ENCODE results near the gene ELMOD3.
A peak's percentile ranks its signal among the peaks of the same experiment; 100 is the strongest.
"Not testable (repeated sequence)": the region's sequence is repeated elsewhere in the genome, so short reads cannot be mapped to it uniquely, and the experiment has no call there.

The ELMOD3 gene

DNA sequence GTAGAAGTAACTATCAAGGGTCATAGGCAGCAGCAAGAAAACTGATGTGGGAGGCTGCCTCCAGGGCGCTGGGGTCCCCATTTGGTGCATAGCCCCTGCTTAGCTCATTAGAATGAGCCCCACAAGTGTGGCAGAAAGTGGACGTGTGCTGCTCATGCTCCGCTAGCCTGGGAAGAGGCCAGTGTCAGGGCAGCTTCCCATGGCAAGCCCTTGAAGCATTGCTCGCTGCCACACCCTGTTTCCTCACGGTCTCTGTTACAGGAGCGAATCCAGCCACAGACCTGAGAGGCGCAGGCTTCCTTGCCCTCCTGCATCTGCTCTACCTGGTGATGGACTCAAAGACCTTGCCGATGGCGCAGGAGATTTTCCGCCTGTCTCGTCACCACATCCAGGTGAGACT is 22.5 kb downstream of the ELMOD3 start:
- no peak for DNase-seq

DNA sequence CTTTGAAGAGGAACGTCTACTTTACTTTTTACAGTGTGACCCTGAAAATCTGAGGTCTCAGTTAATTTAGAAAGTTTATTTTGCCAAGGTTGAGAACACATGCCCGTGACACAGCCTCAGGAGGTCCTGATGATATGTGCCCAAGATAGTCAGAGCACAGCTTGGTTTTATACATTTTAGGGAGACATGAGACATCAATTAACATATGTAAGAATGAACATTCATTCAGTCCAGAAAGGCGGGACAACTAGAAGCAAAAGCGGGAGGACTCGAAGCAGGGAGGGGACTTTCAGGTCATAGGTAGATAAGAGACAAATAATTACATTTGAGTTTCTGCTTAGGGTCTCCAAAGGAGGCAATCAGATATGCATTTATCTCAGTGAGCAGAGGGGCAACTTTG is 23.7 kb downstream of the ELMOD3 start:
- no peak for DNase-seq

DNA sequence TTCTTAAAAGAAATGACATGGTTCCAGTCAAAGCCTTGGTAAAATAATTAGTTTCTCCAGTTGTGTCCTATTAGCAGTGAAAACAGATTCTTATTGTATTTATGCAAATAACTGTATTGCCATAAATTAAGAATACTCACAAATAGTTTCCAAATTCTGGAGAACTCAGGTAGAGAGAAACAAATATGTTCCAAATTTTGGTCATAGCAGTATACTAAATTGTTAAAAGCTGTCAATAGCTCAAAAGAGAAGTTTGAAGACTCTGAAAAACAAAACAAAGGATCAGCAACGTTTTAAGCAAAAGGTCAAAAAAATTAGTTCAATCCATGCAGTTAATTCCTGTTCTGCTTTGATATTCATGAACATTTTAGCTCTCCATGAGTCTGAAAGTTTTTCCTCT is 25.5 kb downstream of the ELMOD3 start:
- no peak for DNase-seq

DNA sequence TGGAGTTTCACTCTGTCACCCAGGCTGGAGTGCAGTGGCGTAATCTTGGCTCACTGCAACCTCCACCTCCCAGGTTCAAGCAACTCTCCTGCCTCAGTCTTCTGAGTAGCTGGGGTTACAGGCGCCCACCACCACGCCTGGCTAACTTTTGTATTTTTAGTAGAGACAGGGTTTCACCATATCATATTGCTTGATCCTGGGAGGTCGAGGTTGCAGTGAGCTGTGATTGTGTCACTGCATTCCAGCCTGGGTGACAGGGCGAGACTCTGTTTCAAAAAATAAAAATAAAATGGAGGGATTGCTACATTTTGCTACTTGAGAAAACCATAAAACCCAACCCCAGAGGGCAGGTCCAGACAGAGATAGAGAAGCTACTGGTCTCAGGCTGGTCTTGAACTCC is 28.6 kb downstream of the ELMOD3 start:
- not testable (repeated sequence) for DNase-seq

DNA sequence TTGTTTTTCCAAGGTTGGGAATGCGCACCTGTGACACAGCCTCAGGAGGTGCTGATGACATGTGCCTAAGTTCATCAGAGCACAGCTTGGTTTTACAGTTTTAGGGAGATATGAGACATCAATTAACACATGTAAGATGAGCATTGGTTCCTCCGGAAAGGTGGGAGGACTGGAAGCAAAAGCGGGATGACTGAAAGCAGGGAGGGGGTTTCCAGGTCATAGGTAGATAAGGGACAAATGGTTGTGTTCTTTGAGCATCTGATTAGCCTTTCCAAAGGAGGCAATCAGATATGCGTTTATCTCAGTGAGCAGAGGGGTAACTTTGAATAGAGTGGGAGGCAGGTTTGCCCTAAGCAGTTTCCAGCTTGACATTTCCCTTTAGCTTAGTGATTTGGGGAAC is 29.3 kb downstream of the ELMOD3 start:
- no peak for DNase-seq

DNA sequence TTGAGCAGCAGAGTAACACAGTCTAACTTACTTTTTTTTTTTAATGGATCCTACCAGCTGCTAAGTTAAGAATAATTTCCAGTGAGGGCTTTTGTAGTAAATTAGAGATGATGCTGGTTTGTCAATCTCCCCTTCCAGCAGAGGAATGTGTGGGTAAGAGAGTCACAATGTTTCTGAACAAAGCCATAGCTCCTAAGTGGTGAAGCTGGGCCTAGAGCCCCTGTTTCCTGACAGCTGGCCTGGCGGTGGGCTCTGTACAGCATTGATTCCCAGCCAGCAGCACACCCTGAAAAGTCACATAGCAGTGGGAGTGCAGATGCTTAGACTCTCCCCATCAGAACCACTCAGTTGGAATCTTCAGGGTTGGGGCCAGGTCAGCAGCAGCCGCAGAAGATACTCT is 31.2 kb downstream of the ELMOD3 start:
- no peak for DNase-seq

DNA sequence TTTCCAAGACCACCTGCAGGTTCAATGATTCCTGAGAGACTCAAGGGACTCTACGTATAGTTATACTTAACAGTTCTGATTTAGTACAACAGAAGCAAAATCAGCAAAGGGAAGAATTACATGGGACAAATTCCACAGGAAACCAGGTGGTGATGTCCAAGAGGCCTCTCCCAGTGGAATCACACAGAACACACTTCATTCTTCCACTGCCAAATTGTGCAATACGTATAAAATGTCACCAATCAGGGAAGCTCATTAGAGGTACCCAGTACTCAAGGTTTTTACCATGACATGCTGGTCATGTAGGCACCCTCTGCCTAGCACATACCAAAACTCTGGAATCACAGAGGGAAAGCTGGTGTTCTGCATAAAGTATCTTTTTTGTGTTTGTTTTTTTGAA is 33.2 kb downstream of the ELMOD3 start:
- DNase-seq, result no peak

DNA sequence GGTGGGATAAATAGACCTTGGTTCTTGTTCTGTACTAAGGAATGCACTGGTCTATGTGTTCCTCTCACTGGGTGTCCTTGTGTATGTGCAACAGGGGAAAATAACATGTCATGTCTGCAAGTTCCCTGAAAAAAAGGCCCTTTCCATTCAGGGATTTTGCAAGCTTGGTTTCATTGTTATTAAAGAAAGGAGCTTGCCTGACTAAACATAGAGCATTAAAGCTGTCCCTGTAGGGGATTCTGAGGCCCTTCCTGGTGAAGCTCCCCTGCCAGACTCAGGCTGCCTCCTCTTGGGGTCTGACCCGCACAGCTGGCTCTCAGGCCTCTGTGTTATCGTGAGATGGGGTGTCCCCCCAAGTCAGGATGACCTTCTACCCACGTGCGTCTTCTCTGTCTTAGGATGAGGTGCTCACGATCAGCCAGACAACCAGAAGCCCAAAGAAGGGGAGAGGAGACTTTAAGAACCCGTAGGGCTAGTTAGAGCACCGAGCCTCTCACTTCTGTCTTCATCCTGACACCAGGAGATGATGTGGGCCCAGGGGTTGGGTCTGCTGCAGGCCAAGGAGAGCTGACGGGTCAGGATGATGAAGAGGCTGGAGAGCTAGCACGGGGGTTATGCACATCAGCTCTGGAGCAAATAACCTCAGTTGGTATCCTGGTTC is 34.4 kb downstream of the ELMOD3 start:
- no peak for DNase-seq

DNA sequence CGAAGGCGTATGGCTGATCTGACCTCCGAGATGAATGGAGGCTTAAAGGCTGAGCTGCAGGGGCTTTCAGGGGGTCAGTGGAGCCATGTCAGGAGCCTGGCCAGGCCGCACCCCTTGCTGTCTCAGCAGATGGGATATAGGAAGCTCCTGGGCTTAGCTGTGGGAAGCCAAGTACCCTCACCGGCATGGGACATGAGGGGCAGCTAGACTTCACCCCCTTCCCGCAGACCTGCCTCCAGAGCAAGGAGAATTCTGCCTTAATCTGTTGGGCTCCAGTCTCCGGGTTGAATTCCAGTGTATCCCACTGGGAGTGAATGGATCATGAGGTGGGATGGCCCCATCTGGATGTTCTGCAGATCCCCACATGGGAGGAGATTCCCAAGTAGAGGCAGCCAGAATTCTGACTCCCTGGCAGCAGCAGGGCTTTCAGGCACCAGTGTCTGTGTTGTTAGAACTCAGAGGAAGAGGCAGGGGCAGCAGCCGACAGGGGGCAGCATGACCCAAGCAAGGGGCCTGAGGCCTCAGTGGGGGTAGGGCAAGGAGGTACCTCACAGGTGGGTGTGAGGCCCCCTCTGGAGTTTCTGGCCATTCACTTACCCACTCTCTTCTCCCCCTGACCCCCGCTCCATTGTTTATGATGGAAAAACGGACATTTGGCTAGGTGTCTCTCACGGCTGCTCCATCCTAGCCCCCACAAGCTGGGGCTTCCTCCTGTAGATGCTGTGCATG is 36.5 kb downstream of the ELMOD3 start:
- DNase-seq, result no peak

DNA sequence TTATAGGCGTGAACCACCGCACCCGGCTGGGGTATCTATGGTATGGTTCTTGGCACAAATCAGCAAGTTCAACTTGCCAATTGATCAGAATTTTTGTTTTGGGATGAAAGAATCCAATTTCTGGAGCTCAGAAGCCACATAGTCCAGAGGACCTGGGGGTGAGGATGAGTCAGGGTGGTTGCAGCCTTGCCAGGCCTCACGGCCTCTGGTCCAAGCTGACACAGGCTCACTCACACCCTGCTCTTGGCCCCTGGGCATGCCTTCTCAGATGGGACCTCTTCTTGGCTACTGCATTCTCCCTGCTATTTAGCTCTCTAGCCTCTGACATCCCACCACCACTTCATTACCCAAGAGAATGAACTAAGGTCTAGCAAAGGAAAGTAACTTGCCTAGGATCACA is 39.3 kb downstream of the ELMOD3 start:
- no peak for DNase-seq

DNA sequence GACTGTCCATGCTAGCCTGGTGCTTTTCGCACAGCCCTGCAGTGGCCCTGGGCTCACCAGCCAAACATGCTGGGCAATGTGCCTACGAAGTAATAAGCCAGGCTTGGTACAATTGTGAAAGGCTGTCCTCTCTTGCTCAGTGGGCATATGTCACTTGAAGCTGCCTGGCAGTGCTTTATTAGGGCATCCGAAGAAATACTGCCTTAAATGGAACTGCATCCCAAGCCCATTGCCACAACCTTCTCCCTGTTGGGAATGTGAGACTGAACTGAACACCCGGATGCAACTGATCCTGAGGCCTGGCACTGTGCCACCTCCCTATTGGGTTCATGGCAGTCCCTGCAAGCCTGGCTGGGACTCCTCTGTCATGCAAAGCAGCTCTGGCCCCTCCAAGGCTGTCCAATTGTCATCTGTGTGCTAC is 39.7 kb downstream of the ELMOD3 start:
- DNase-seq, result peak; percentile 31

DNA sequence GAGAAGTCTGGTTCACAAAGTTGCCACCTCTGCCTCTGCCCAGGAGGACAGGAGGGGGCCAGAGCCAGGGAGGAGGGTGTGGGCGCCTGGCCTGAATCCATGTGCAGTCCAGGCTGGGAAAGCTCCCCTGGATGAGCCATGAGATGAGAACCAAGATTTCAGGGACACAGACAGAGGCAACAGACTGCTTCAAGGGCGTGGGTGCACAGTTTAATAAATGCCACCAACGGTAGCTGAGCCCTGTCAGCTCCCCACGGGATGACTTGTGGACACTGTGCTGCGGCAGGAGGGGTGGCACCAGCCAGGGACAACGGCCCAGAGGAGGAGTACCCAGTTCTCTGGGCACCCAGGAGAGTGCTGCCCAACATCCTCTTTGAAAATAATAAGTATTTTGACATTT is 40.4 kb downstream of the ELMOD3 start:
- DNase-seq, result no peak

DNA sequence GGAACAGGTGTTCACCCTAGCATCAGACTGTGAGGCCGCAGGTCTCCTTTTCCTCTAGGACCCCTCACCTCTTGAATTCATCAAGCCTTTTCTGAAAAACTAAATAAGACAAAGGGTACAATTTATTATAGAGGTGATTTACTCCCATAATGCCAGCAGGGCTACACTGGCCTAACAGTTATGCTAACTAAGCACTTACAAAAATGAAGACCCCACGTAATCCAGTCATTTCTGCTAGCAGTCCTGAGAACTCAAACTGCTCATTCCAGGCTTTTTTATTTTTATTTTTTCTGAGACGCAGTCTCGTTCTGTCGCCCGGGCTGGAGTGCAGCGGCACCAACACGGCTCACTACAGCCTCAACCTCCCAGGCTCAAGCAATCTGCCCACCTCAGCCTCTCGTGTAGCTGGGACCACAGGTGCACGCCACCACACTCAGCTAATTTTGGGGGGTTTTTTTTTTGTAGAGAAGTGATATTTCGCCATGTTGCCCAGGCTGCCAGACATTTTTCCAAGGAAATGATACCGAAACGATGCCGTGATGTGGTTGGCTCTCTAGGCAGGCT is 41.4 kb downstream of the ELMOD3 start:
- DNase-seq, result no peak

DNA sequence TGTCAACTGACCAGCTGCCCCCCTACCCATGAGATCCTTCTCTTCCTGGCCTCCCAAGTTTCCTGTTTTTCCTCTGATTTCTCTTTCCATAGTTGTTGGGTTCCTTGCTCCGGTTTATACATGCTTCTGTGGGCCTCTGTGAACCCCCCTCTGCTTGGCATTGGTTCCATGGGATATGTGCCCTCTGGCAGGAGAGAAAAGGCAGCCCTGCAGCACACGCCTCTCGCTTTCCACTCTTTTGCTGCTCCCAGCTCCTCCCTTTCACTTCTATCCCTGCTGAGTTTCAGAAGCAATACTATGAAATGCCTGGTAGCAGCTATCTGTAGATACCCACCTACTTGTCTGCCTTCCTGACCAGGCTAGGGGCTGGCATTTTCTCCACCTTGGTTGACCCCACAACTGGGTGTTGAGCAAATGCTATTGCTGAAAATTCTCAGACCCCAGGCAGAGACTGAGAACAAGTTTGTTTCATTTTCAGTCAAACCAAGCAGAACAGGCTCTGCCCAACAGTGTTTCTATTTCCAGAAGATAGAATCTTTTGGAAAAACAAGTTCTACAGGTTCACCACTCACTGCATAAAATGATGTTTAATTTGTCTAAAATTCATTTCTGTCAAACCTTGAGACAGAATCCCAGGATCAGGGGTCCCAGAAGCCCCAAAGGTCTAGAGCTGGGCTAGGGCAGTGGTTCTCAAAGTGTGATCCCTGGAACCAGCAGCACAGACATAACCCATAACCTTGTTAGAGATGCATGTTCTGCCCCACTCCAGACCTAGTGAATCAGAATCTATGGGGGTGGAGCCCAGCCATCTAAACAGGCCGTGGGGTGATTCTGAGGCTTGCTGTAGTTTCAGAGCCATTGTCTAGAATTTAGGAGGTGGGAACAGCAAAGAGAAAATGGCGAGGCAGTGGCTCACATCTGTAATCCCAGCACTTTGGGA is 42.2 kb downstream of the ELMOD3 start:
- peak; percentile 14 for DNase-seq

DNA sequence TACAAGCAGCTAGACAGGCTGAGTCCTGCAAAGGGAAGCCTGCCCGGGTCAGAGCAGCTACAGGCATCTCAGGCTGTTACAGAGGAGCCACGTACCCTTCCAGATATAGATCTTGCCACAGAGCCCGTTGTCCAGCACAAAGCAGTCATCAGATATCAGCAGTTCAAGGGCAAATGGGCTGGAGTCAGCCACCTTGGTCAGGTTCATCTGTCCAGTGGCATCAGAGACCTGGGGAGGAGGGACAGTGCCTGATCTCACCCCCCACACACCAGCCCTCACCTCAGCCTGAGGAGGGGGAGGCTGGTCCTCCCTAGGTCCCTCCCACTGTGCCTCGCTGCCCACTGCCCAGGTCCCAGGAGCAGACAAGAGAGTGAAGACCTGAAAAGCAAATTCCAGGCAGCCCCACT is 43.4 kb downstream of the ELMOD3 start:
- no peak for DNase-seq

DNA sequence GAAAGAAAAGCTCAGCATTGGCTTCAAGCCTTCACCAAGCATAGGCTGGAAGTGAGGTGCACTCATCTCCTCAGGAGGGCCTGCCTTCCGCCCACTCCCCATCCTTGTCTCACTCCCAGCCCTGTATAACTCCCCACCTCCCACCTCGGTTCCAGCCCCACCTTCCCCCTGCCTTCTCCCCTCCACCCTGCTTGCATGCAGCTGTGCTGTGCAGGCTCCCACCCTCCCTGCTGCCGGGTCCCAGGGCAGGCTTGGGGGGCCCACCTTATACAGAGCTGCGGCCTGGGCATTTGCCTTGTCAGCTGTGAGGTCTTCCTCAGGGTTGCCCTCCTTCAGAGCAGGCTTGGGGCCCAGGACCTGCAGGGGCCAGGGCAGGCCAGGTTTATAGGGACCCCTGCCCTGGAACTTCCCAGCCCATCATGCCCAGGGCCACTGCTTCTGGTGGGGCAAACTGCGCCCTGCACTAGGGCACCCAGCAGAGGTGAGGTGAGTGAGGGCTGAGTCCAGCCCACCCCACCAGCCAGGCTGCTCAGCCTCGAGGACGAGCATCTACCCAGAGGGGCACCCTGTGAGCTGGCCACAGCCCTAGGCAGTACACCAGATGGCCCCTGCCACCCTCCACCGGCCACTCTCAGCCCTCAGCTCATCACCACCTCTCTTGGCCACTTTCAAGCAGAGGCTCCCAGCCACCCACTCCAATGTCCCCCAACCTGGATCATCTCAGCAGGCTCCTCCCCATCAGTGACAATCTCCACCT is 44.0 kb downstream of the ELMOD3 start:
- DNase-seq, result no peak

DNA sequence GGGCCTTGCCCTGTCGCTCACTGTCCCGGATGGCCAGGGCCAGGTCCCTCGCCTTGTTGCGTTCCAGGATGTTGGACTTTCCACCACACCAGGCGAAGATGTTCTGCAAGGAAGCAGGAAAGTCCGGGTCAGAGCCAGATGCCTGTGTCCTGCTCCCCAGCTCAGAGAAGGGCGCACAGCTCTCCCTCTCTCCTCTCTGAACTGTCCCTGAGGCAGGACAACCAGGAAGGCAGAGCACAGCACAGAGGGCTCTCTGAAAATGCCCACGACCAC is 44.5 kb downstream of the ELMOD3 start:
- no peak for DNase-seq

DNA sequence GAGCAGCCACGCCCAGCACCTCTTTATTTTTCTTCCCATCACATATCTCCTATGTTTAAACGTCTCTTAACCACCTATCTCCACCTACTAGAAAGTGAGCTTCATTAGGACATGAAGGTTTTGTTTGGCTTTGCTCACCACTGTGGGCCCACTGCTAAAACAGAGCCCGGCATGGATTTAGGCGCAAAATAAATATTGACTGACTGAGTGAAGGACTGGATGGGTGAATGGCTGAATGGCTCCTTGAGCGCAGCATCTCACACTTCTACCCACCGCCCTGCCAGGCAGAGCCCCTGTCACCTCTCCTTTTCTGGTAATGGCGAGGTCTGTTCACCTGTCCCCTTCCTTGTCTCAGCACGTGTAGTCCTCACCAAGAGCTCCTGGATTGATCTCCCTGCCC is 45.5 kb downstream of the ELMOD3 start:
- no peak for DNase-seq

DNA sequence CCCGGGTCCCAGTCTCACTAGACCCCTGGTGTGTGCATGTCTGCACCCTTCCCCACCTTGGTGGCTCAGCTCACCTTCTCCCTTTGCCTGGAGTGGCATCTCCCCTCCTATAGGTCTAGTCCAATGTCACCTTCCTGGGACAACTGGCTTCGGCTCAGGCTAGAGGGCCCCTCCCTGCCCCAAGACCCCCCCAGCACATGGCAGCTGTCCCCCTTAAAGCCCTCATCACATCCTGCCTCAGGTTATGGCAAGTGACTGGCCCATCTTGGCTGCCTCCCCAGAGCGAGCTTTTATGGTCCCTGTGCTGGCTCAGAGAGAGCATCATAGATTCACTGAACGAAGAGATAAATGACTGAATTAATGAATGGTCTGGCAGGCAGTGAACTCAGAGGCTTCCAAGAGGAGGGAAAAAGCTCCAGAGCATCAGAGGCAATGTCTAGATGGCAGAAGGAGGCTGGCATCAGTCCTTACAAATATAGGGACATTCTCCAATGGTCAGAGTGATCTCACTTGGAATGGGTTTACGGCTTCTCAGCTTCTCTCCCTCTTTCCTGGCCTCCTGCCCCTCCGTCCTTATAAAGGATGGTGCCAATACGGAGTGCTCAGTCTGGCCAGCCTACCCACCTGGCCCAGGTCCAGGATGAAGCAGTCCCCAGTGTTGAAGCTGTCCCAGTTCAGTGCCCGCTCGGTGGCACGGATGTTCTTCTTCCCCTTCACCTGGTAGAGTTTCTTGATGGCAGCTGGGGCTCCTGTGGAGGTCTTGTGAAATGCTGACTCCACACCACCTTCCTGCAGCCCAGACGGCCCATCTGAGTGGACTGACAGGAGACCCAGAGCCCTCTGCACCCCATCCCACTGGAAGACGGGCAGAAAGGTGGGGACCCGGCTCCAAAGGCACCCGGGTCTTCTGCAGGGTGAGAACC is 46.2 kb downstream of the ELMOD3 start:
- DNase-seq, result no peak

DNA sequence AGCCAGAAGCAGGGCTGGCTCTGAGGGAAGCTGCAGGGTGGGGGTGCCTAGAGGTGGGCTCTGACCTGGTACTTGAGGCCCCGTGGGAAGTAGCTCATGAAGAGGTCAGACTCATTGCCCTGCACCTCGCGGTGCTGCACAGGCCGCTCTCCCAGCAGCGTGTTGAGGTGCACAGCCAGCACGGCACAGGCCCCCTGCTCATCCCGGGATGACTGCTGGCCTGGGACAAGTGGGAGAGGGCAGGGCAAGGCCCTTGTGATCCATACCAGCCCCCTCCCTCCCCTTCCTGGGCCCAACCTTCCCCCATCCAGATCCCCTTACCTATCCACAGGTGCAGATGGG is 46.9 kb downstream of the ELMOD3 start:
- no peak for DNase-seq

DNA sequence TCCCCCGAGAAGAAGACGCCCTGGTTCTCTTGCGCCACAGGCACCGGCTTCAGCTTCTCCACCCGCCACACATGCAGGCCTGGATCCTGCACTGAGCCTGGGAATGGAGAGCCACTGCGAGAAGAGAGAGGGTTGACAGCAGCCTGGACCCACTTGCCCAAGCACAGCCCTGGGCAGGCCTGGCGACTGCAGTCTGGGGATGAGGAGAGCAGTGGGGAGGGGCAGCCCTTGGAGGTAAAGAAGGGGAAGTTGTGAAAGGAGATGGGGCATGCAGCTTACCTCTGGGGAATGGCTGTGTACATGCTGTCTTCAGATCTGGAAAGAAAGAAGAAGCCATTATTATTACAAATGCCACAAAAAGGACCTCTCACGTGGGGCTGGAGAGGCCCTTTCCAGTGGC is 47.3 kb downstream of the ELMOD3 start:
- DNase-seq, result no peak

Measured in DMS79 treated with DMSO at 0.1 percent for 48 hours (cell line).